ENCODE results near the gene CTSE. TPM values are rescaled to one million over a fixed set of nuclear protein-coding genes. Genes with fewer than 3 reads are reported as not detected.

The CTSE gene
- total and polyA plus RNA-seq, 9 of the 15 experiments (the other 6 are each of a cell fraction or from before 2014, with no cell fraction given), result 0.04 to 0.18 (median 0.09) TPM; not detected in 4

DNA sequence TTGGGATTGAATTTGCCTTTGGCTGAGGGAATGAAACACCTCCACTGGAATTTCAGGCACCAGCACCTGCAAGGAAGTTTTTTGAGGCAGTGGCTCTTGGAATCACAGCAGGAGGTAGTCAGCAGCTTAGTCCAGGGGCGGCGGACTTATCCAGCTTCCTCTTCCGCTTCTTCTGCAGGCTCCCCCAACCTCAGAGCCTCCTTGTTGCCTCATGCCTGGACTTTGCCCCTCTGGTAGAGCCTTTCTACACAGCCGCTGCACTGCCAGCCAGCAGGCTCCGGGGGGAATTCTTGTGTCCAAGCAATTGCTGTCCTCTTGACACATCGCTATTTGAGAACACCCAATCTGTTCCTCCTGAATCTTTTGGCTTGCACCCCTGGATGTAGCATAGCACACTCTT, 24.9 kb upstream of the CTSE start:
- no peaks in the 10 kb centered on the region for H3K9me3 ChIP-seq (replicated peaks; ENCODE audit: control insufficient read depth, insufficient read depth, low read depth, low read length)
- in situ Hi-C loops (cut with MboI), result no loop called here
- H3K36me3 ChIP-seq (ENCODE audit: control insufficient read depth, insufficient read depth, low read length), result no peaks in the 10 kb centered on the region
- DNase-seq (ENCODE audit: extremely low read depth in 1 of 4, low spot score in 3 of 4) (no peak), FAIRE-seq (no peak), ATAC-seq (no peak)
- H3K27ac ChIP-seq (ENCODE audit: extremely low read depth, low read depth, low read length), result no peak overlapping the region
- H4K20me1 ChIP-seq (replicated peaks; ENCODE audit: control insufficient read depth, insufficient read depth, low read length), result no peaks in the 10 kb centered on the region
- H3K9ac ChIP-seq (ENCODE audit: insufficient read depth in 1 of 2, low read depth in 2 of 2, low read length in 2 of 2), result no peak overlapping the region
- no peaks in the 10 kb centered on the region for H3K4me1 ChIP-seq (replicated peaks in 1 of 2; ENCODE audit: control insufficient read depth in 2 of 2, insufficient read depth in 2 of 2, low read length in 2 of 2)
- ChIA-PET CTCF (ENCODE audit: low intra/inter-chr PET ratio) (no interaction called here), POLR2A (interaction anchor here (0.8 kb wide), 1 partner anchor 12 kb away, joined by 3 read pairs; no protein-coding TSS in a partner anchor)
- TF ChIP-seq GABPB2 (CRISPR knock-in tag; conservative IDR thresholded peaks at IDR 0.05) (no peak), HMG20A (CRISPR knock-in tag; conservative IDR thresholded peaks at IDR 0.05) (no peak), SPI1 (IDR thresholded peaks at IDR 0.05; ENCODE audit: borderline replicate concordance, low read depth, low read length) (peak; percentile 12; the same call in 1 of the 2 replicates), ZNF24 (IDR thresholded peaks at IDR 0.05) (no peak), FOXK2 (conservative IDR thresholded peaks at IDR 0.05 in 1 of 2, IDR thresholded peaks at IDR 0.05 in 1 of 2; ENCODE audit: low read depth in 2 of 2) (no peak), RNF2 (IDR thresholded peaks at IDR 0.05) (no peak), DACH1 (IDR thresholded peaks at IDR 0.05; ENCODE audit: partially characterized antibody) (no peak)
- TF ChIP-seq, protein P1, sequence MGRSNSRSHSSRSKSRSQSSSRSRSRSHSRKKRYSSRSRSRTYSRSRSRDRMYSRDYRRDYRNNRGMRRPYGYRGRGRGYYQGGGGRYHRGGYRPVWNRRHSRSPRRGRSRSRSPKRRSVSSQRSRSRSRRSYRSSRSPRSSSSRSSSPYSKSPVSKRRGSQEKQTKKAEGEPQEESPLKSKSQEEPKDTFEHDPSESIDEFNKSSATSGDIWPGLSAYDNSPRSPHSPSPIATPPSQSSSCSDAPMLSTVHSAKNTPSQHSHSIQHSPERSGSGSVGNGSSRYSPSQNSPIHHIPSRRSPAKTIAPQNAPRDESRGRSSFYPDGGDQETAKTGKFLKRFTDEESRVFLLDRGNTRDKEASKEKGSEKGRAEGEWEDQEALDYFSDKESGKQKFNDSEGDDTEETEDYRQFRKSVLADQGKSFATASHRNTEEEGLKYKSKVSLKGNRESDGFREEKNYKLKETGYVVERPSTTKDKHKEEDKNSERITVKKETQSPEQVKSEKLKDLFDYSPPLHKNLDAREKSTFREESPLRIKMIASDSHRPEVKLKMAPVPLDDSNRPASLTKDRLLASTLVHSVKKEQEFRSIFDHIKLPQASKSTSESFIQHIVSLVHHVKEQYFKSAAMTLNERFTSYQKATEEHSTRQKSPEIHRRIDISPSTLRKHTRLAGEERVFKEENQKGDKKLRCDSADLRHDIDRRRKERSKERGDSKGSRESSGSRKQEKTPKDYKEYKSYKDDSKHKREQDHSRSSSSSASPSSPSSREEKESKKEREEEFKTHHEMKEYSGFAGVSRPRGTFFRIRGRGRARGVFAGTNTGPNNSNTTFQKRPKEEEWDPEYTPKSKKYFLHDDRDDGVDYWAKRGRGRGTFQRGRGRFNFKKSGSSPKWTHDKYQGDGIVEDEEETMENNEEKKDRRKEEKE (IDR thresholded peaks at IDR 0.05; ENCODE audit: borderline replicate concordance in 1 of 2, control insufficient read depth in 1 of 2, low read depth in 2 of 2, low read length in 1 of 2), result no peak
- 0% methylated on average over 6 of the region's 6 CpGs for WGBS (ENCODE audit: insufficient coverage, low coverage, missing lambda C conversion rate)
- H3K79me2 ChIP-seq (ENCODE audit: control insufficient read depth, insufficient read depth, low read length), result no peaks in the 10 kb centered on the region
- H3K4me3 ChIP-seq, result no peak overlapping the region
- peaks cover 24 to 43% of the 10 kb centered on the region in 2 experiments for H3K27me3 ChIP-seq (ENCODE audit: control insufficient read depth in 2 of 2, insufficient read depth in 2 of 2, low read length in 2 of 2)
- H3K4me2 ChIP-seq (ENCODE audit: insufficient read depth, low read length), result no peak overlapping the region
- no peak overlapping the region for H2AFZ ChIP-seq (ENCODE audit: low read depth, low read length)
- BruUV-seq (replicated peaks), result no TSS peak
- intact Hi-C loops (cut with micrococcal nuclease), result no loop called here
- H3K9me1 ChIP-seq (ENCODE audit: control insufficient read depth, insufficient read depth, low read length), result no peaks in the 10 kb centered on the region
